Measurements from ENCODE around the gene CCNG2. TPM values are rescaled to one million over a fixed set of nuclear protein-coding genes. Genes with fewer than 3 reads are reported as not detected.

The CCNG2 gene
- total and polyA plus RNA-seq, 10 of the 15 experiments (the other 5 are each of a cell fraction or from before 2014, with no cell fraction given): 1.9 to 70.6 (median 5.9) TPM

GRCh38 chr4:77154761-77155499 lies 2.1 kb upstream of the CCNG2 start:
- no peaks in the 10 kb centered on the region for H3K27me3 ChIP-seq (replicated peaks in 1 of 2; ENCODE audit: control insufficient read depth in 2 of 2, insufficient read depth in 2 of 2, low read length in 1 of 2)
- no peak for FAIRE-seq
- no peak for TF ChIP-seq RELB (IDR thresholded peaks at IDR 0.05; ENCODE audit: low read depth)
- 0 out of 2 replicates have a peak, but pooled peaks have one; percentile 17 for TF ChIP-seq ATF7 (IDR thresholded peaks at IDR 0.05; ENCODE audit: low read depth)
- no peak for TF ChIP-seq NR2C2 (IDR thresholded peaks at IDR 0.05; ENCODE audit: borderline replicate concordance, control insufficient read depth, insufficient read length, low read depth)
- TF ChIP-seq ETV6 (conservative IDR thresholded peaks at IDR 0.05 in 1 of 2, IDR thresholded peaks at IDR 0.05 in 1 of 2; ENCODE audit: borderline replicate concordance in 1 of 2, low read depth in 1 of 2): peak in 1 of 2 experiments; percentile 75; a peak in 1 of 4 replicates
- ChIA-PET RAD21 (ENCODE audit: unreplicated experiment) (interaction anchor here (1.3 to 5.8 kb wide), 13 partner anchors 12 to 102 kb away, joined by 3 to 68 read pairs (median 10); partner anchors contain the start of gene CCNI), POLR2A (interaction anchor here (0.6 to 5.6 kb wide), 15 partner anchors 33 to 320 kb away, joined by 3 to 47 read pairs (median 7); partner anchors contain the start of gene CCNI), CTCF (interaction anchor here (0.8 to 5.8 kb wide), 17 partner anchors 8 to 110 kb away, joined by 3 to 54 read pairs (median 4); no protein-coding TSS in a partner anchor), SMC1A (ENCODE audit: uncharacterized antibody, unreplicated experiment) (interaction anchor here (0.7 to 11.8 kb wide), 20 partner anchors 9 to 207 kb away, joined by 3 to 177 read pairs (median 6); partner anchors contain the start of gene CCNI)
- peaks cover 35% of the 10 kb centered on the region for H3K4me1 ChIP-seq (ENCODE audit: control insufficient read depth, insufficient read depth, low read length)
- H3K27ac ChIP-seq (ENCODE audit: control insufficient read depth, insufficient read depth): peak overlapping the region; percentile 99
- H3K79me2 ChIP-seq (ENCODE audit: control insufficient read depth, insufficient read depth, low read length): peaks cover 15% of the 10 kb centered on the region
- no peak for DNase-seq (ENCODE audit: low read depth, low spot score)
- no peaks in the 10 kb centered on the region; the same call in 2 of the 3 replicates for H3K9me3 ChIP-seq (replicated peaks; ENCODE audit: control insufficient read depth, insufficient read depth, low read length)
- BruUV-seq (replicated peaks): no TSS peak
- in situ Hi-C loops (cut with MboI): no loop called here
- no peak for ATAC-seq
- WGBS (ENCODE audit: insufficient coverage, insufficient replicate concordance, low lambda C conversion rate, missing lambda C conversion rate): 3% methylated on average over 4 of the region's 4 CpGs
- no peaks in the 10 kb centered on the region for H4K20me1 ChIP-seq (ENCODE audit: control insufficient read depth, insufficient read depth)
- no peak overlapping the region for H3K9ac ChIP-seq (ENCODE audit: control insufficient read depth, insufficient read depth, low read length)
- H3K4me3 ChIP-seq: peak overlapping the region; percentile 68; the same call in 1 of the 2 replicates
- intact Hi-C loops (cut with micrococcal nuclease; ENCODE audit: unreplicated experiment): loop anchor here (5.0 kb wide), 2 partner anchors 58 to 203 kb away; no protein-coding TSS in a partner anchor
- H3K36me3 ChIP-seq (ENCODE audit: control insufficient read depth in 2 of 2, insufficient read depth in 2 of 2, low read length in 1 of 2): no peaks in the 10 kb centered on the region; a peak in 1 of 4 replicates
- H2AFZ ChIP-seq (ENCODE audit: control insufficient read depth, low read depth, low read length): peak overlapping the region; percentile 46
- peak overlapping the region; percentile 85 for H3K4me2 ChIP-seq (ENCODE audit: control insufficient read depth, insufficient read depth)

Data from GM12878 (cell line).